Measurements from ENCODE around the gene ACBD4. TPM values are rescaled to one million over a fixed set of nuclear protein-coding genes. Genes with fewer than 3 reads are reported as not detected.

The ACBD4 gene
- total and polyA plus RNA-seq, 10 of the 15 experiments (the other 5 are each of a cell fraction or from before 2014, with no cell fraction given) = 0.20 to 13.8 (median 6.9) TPM

- H3K36me3 ChIP-seq (ENCODE audit: control insufficient read depth in 2 of 2, insufficient read depth in 2 of 2, low read length in 1 of 2) = no peaks in the 10 kb centered on the region
- ChIA-PET POLR2A (interaction anchor here (1.4 kb wide), 1 partner anchor 40 kb away, joined by 5 read pairs; no protein-coding TSS in a partner anchor), CTCF (interaction anchor here (0.5 to 12.8 kb wide), 6 partner anchors 10 to 270 kb away, joined by 3 to 291 read pairs (median 4); partner anchors contain the start of genes ACBD4 and PLCD3), RAD21 (ENCODE audit: unreplicated experiment) (no interaction called here), SMC1A (ENCODE audit: uncharacterized antibody, unreplicated experiment) (interaction anchor here (1.4 to 1.5 kb wide), 2 partner anchors 39 to 42 kb away, joined by 3 to 5 read pairs; no protein-coding TSS in a partner anchor)
- BruUV-seq (replicated peaks) = no TSS peak
- H3K27me3 ChIP-seq (replicated peaks in 1 of 2; ENCODE audit: control insufficient read depth in 2 of 2, insufficient read depth in 2 of 2, low read length in 1 of 2) = no peaks in the 10 kb centered on the region
- 23% methylated on average over 11 of the region's 11 CpGs for WGBS (ENCODE audit: insufficient coverage, insufficient replicate concordance, low lambda C conversion rate, missing lambda C conversion rate)
- no peak overlapping the region for H3K4me3 ChIP-seq
- H3K9ac ChIP-seq (ENCODE audit: control insufficient read depth, insufficient read depth, low read length) = no peak overlapping the region
- H3K4me2 ChIP-seq (ENCODE audit: control insufficient read depth, insufficient read depth) = no peak overlapping the region
- H3K27ac ChIP-seq (ENCODE audit: control insufficient read depth, insufficient read depth) = no peak overlapping the region
- H3K4me1 ChIP-seq (ENCODE audit: control insufficient read depth, insufficient read depth, low read length) = no peaks in the 10 kb centered on the region
- H2AFZ ChIP-seq (ENCODE audit: control insufficient read depth, low read depth, low read length) = no peak overlapping the region
- in situ Hi-C loops (cut with MboI) (no loop called here), intact Hi-C loops (cut with micrococcal nuclease; ENCODE audit: unreplicated experiment) (no loop called here)
- H4K20me1 ChIP-seq (ENCODE audit: control insufficient read depth, insufficient read depth) = no peaks in the 10 kb centered on the region
- FAIRE-seq = no peak
- H3K79me2 ChIP-seq (ENCODE audit: control insufficient read depth, insufficient read depth, low read length) = no peaks in the 10 kb centered on the region
- DNase-seq (ENCODE audit: low read depth, low spot score) = no peak
- ATAC-seq = peak; percentile 50
- TF ChIP-seq EGR1 (IDR thresholded peaks at IDR 0.05; ENCODE audit: borderline replicate concordance in 1 of 2, low read depth in 2 of 2, low read length in 2 of 2) = no peak
- H3K9me3 ChIP-seq (replicated peaks; ENCODE audit: control insufficient read depth, insufficient read depth, low read length) = no peaks in the 10 kb centered on the region; the same call in 2 of the 3 replicates
Observed at GRCh38 chr17:45190503-45191255, 55.2 kb downstream of the ACBD4 start.

Small RNA genes lying within 50 kb of the gene (microRNA-seq; reads per million reads assigned to microRNA genes)
- not detected for gene MIR6784

Small RNA genes lying within 50 kb of the gene (small RNA-seq; reads per million reads assigned to genes)
- not detected for gene MIR6784

Other genes with a start within 250 kb of the ACBD4 start
Only the 7 nearest of the 12 such genes appear.
- gene DCAKD, start 84.1 kb upstream of the ACBD4 start, total RNA-seq (2014; rRNA removed) = 49.4 and 62.7 TPM in 2 replicates
- 23.0 and 27.9 TPM in 2 replicates for gene DCAKD, start 84.1 kb upstream of the ACBD4 start, total RNA-seq (2014; rRNA removed; fragmentation: Illumina TruSeq; extraction: Trizol)
- gene DCAKD, start 84.1 kb upstream of the ACBD4 start, total RNA-seq (2021) = 44.4 and 45.8 TPM in 2 replicates
- gene DCAKD, start 84.1 kb upstream of the ACBD4 start, polyA plus RNA-seq (2011; rRNA removed) = 14.1 and 32.8 TPM in 2 replicates
- gene DCAKD, start 84.1 kb upstream of the ACBD4 start, polyA plus RNA-seq (2014; fragmentation: Illumina TruSeq; extraction: Trizol) = 18.9 and 21.5 TPM in 2 replicates
- gene DCAKD, start 84.1 kb upstream of the ACBD4 start, polyA plus RNA-seq (2014; fragmentation: Nextera tagmentation; extraction: Ambion mirVana) = 10 to 100 TPM; 11.6 to 11.7 TPM
- 45.7 and 46.5 TPM in 2 replicates for gene DCAKD, start 84.1 kb upstream of the ACBD4 start, polyA plus RNA-seq (2014; rRNA removed)
- 10 to 100 TPM; 43.8 to 46.1 TPM for gene DCAKD, start 84.1 kb upstream of the ACBD4 start, polyA plus RNA-seq (2016; fragmentation: Nextera tagmentation; extraction: Ambion mirVana)
- gene NMT1, start 74.4 kb upstream of the ACBD4 start, total RNA-seq (2014; rRNA removed) = 118 and 121 TPM in 2 replicates
- gene NMT1, start 74.4 kb upstream of the ACBD4 start, total RNA-seq (2014; rRNA removed; fragmentation: Illumina TruSeq; extraction: Trizol) = 391 and 395 TPM in 2 replicates
- 204 and 223 TPM in 2 replicates for gene NMT1, start 74.4 kb upstream of the ACBD4 start, total RNA-seq (2021)
- gene NMT1, start 74.4 kb upstream of the ACBD4 start, polyA plus RNA-seq (2011; rRNA removed) = 116 and 138 TPM in 2 replicates
- 80.7 and 216 TPM in 2 replicates for gene NMT1, start 74.4 kb upstream of the ACBD4 start, polyA plus RNA-seq (2014; fragmentation: Illumina TruSeq; extraction: Trizol)
- 100 to 1,000 TPM; 282 to 342 TPM for gene NMT1, start 74.4 kb upstream of the ACBD4 start, polyA plus RNA-seq (2014; fragmentation: Nextera tagmentation; extraction: Ambion mirVana)
- 96.7 and 112 TPM in 2 replicates for gene NMT1, start 74.4 kb upstream of the ACBD4 start, polyA plus RNA-seq (2014; rRNA removed)
- gene NMT1, start 74.4 kb upstream of the ACBD4 start, polyA plus RNA-seq (2016; fragmentation: Nextera tagmentation; extraction: Ambion mirVana) = 100 to 1,000 TPM; 221 to 226 TPM
- gene PLCD3, start 3.2 kb upstream of the ACBD4 start, total RNA-seq (2014; rRNA removed) = 0.45 and 0.76 TPM in 2 replicates
- 0.28 and 0.36 TPM in 2 replicates for gene PLCD3, start 3.2 kb upstream of the ACBD4 start, total RNA-seq (2014; rRNA removed; fragmentation: Illumina TruSeq; extraction: Trizol)
- gene PLCD3, start 3.2 kb upstream of the ACBD4 start, total RNA-seq (2021) = 1.6 and 2.4 TPM in 2 replicates
- 0.52 and 1.2 TPM in 2 replicates for gene PLCD3, start 3.2 kb upstream of the ACBD4 start, polyA plus RNA-seq (2011; rRNA removed)
- gene PLCD3, start 3.2 kb upstream of the ACBD4 start, polyA plus RNA-seq (2014; fragmentation: Illumina TruSeq; extraction: Trizol) = 0.03 and 1.6 TPM in 2 replicates
- gene PLCD3, start 3.2 kb upstream of the ACBD4 start, polyA plus RNA-seq (2014; fragmentation: Nextera tagmentation; extraction: Ambion mirVana) = under 1 TPM; 0.02 to 0.04 TPM
- 1.2 and 1.6 TPM in 2 replicates for gene PLCD3, start 3.2 kb upstream of the ACBD4 start, polyA plus RNA-seq (2014; rRNA removed)
- under 1 TPM; 0.13 to 0.43 TPM for gene PLCD3, start 3.2 kb upstream of the ACBD4 start, polyA plus RNA-seq (2016; fragmentation: Nextera tagmentation; extraction: Ambion mirVana)
- gene HEXIM1, start 12.8 kb downstream of the ACBD4 start, total RNA-seq (2014; rRNA removed) = 12.2 and 13.4 TPM in 2 replicates
- gene HEXIM1, start 12.8 kb downstream of the ACBD4 start, total RNA-seq (2014; rRNA removed; fragmentation: Illumina TruSeq; extraction: Trizol) = 4.4 and 4.7 TPM in 2 replicates
- 23.9 and 24.1 TPM in 2 replicates for gene HEXIM1, start 12.8 kb downstream of the ACBD4 start, total RNA-seq (2021)
- 7.3 and 8.8 TPM in 2 replicates for gene HEXIM1, start 12.8 kb downstream of the ACBD4 start, polyA plus RNA-seq (2011; rRNA removed)
- 9.9 and 16.0 TPM in 2 replicates for gene HEXIM1, start 12.8 kb downstream of the ACBD4 start, polyA plus RNA-seq (2014; fragmentation: Illumina TruSeq; extraction: Trizol)
- 1 to 10 TPM; 1.9 to 2.1 TPM for gene HEXIM1, start 12.8 kb downstream of the ACBD4 start, polyA plus RNA-seq (2014; fragmentation: Nextera tagmentation; extraction: Ambion mirVana)
- gene HEXIM1, start 12.8 kb downstream of the ACBD4 start, polyA plus RNA-seq (2014; rRNA removed) = 17.2 and 19.4 TPM in 2 replicates
- gene HEXIM1, start 12.8 kb downstream of the ACBD4 start, polyA plus RNA-seq (2016; fragmentation: Nextera tagmentation; extraction: Ambion mirVana) = 1 to 10 TPM; 8.3 to 9.3 TPM
- gene HEXIM2, start 26.2 kb downstream of the ACBD4 start, total RNA-seq (2014; rRNA removed) = 8.3 and 8.7 TPM in 2 replicates
- gene HEXIM2, start 26.2 kb downstream of the ACBD4 start, total RNA-seq (2014; rRNA removed; fragmentation: Illumina TruSeq; extraction: Trizol) = 4.8 and 5.1 TPM in 2 replicates
- gene HEXIM2, start 26.2 kb downstream of the ACBD4 start, total RNA-seq (2021) = 7.6 and 9.7 TPM in 2 replicates
- 4.3 and 5.8 TPM in 2 replicates for gene HEXIM2, start 26.2 kb downstream of the ACBD4 start, polyA plus RNA-seq (2011; rRNA removed)
- gene HEXIM2, start 26.2 kb downstream of the ACBD4 start, polyA plus RNA-seq (2014; fragmentation: Illumina TruSeq; extraction: Trizol) = 0.87 and 4.9 TPM in 2 replicates
- under 1 TPM; 0.10 to 0.22 TPM for gene HEXIM2, start 26.2 kb downstream of the ACBD4 start, polyA plus RNA-seq (2014; fragmentation: Nextera tagmentation; extraction: Ambion mirVana)
- 7.1 and 12.5 TPM in 2 replicates for gene HEXIM2, start 26.2 kb downstream of the ACBD4 start, polyA plus RNA-seq (2014; rRNA removed)
- 10 to 100 TPM in 1 of 2 experiments, 1 to 10 TPM in 1; 9.7 to 10.3 TPM for gene HEXIM2, start 26.2 kb downstream of the ACBD4 start, polyA plus RNA-seq (2016; fragmentation: Nextera tagmentation; extraction: Ambion mirVana)
- 19.2 and 22.6 TPM in 2 replicates for gene FMNL1, start 86.2 kb downstream of the ACBD4 start, total RNA-seq (2014; rRNA removed)
- 17.0 and 18.5 TPM in 2 replicates for gene FMNL1, start 86.2 kb downstream of the ACBD4 start, total RNA-seq (2014; rRNA removed; fragmentation: Illumina TruSeq; extraction: Trizol)
- gene FMNL1, start 86.2 kb downstream of the ACBD4 start, total RNA-seq (2021) = 99.2 and 108 TPM in 2 replicates
- 7.7 and 11.5 TPM in 2 replicates for gene FMNL1, start 86.2 kb downstream of the ACBD4 start, polyA plus RNA-seq (2011; rRNA removed)
- gene FMNL1, start 86.2 kb downstream of the ACBD4 start, polyA plus RNA-seq (2014; fragmentation: Illumina TruSeq; extraction: Trizol) = 18.4 and 53.7 TPM in 2 replicates
- gene FMNL1, start 86.2 kb downstream of the ACBD4 start, polyA plus RNA-seq (2014; fragmentation: Nextera tagmentation; extraction: Ambion mirVana) = 1 to 10 TPM; 3.3 to 3.5 TPM
- gene FMNL1, start 86.2 kb downstream of the ACBD4 start, polyA plus RNA-seq (2014; rRNA removed) = 52.2 and 65.7 TPM in 2 replicates
- 10 to 100 TPM; 11.7 to 20.5 TPM for gene FMNL1, start 86.2 kb downstream of the ACBD4 start, polyA plus RNA-seq (2016; fragmentation: Nextera tagmentation; extraction: Ambion mirVana)
- 0.11 TPM in 1 of 2 replicates, not detected in the other for gene SPATA32, start 126.4 kb downstream of the ACBD4 start, total RNA-seq (2014; rRNA removed)
- not detected in 2 replicates for gene SPATA32, start 126.4 kb downstream of the ACBD4 start, total RNA-seq (2014; rRNA removed; fragmentation: Illumina TruSeq; extraction: Trizol)
- gene SPATA32, start 126.4 kb downstream of the ACBD4 start, total RNA-seq (2021) = 0.13 and 0.21 TPM in 2 replicates
- 0.03 TPM in 1 of 2 replicates, not detected in the other for gene SPATA32, start 126.4 kb downstream of the ACBD4 start, polyA plus RNA-seq (2011; rRNA removed)
- not detected in 2 replicates for gene SPATA32, start 126.4 kb downstream of the ACBD4 start, polyA plus RNA-seq (2014; fragmentation: Illumina TruSeq; extraction: Trizol)
- under 1 TPM; 0.11 to 0.13 TPM for gene SPATA32, start 126.4 kb downstream of the ACBD4 start, polyA plus RNA-seq (2014; fragmentation: Nextera tagmentation; extraction: Ambion mirVana)
- 0.06 TPM in 1 of 2 replicates, not detected in the other for gene SPATA32, start 126.4 kb downstream of the ACBD4 start, polyA plus RNA-seq (2014; rRNA removed)
- gene SPATA32, start 126.4 kb downstream of the ACBD4 start, polyA plus RNA-seq (2016; fragmentation: Nextera tagmentation; extraction: Ambion mirVana) = under 1 TPM in 1 of 2 experiments, not detected in 1; 0.35 TPM

All from GM12878 (cell line).